ENCODE results near the gene CHST15.

GRCh38 chr10:124030492-124031110 lies 62.8 kb downstream of the CHST15 start:
- TF ChIP-seq CTCF (conservative IDR thresholded peaks at IDR 0.05; ENCODE audit: low read depth, low read length) (no peak), FOS (IDR thresholded peaks at IDR 0.05; ENCODE audit: low read depth, low read length) (no peak), RCOR1 (IDR thresholded peaks at IDR 0.05; ENCODE audit: insufficient replicate concordance, low read length) (no peak)

Data from IMR-90 (cell line).